ENCODE measurements around the gene ARMC2. TPM values are rescaled to one million over a fixed set of nuclear protein-coding genes. Genes with fewer than 3 reads are reported as not detected.
A peak's percentile ranks its signal among the peaks of the same experiment; 100 is the strongest.

ARMC2 gene
- total and polyA plus RNA-seq, 2 of the 8 experiments (the other 6 are each of a cell fraction or from before 2014, with no cell fraction given), result 1.6 to 4.4 TPM

DNA sequence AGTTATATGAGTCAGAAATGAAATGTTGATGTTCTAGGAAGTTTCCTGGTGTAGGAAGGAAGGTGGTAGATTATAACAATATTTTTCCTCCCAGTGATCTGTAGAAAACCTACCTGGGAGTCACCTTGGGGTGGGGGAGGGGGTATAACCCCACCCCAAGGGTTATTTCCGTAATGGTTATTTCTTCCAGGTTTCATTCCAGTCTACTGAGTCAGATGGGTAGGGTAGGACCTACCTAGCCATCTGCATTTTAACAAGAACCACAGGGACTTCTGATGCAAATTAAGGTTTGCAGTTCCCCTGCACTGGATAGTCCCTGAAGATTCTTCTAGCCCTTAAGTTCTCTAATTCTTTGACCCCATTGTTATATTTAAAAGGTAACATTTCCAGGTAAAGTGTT, 88.9 kb downstream of the ARMC2 start:
- Histone ChIP-seq H3K4ac (replicated peaks; ENCODE audit: insufficient read length, low read depth, low read length) (no peak overlapping the region), H2AK5ac (ENCODE audit: low read depth, low read length) (no peak overlapping the region), H3K36me3 (ENCODE audit: control insufficient read depth in 2 of 4, insufficient read depth in 4 of 4, low read length in 3 of 4) (no peaks in the 10 kb centered on the region), H2BK120ac (replicated peaks; ENCODE audit: low read depth, low read length) (no peak overlapping the region), H2AFZ (ENCODE audit: low read length) (no peak overlapping the region), H2BK5ac (ENCODE audit: low read depth, low read length) (no peak overlapping the region), H3K4me2 (ENCODE audit: insufficient read depth in 1 of 2, low read depth in 2 of 2, low read length in 2 of 2) (peak overlapping the region in 1 of 2 experiments; percentile 22; a peak in 1 of 4 replicates), H4K91ac (replicated peaks; ENCODE audit: insufficient read length, low read length) (no peak overlapping the region), H3K79me1 (ENCODE audit: low read depth, low read length) (no peaks in the 10 kb centered on the region), H3K14ac (ENCODE audit: insufficient read length) (no peak overlapping the region), H2BK20ac (ENCODE audit: low read length) (no peak overlapping the region), H2BK12ac (ENCODE audit: low read depth, low read length) (no peak overlapping the region), H3K9ac (replicated peaks in 1 of 4; ENCODE audit: extremely low read depth in 1 of 4, low read depth in 3 of 4, low read length in 3 of 4) (no peak overlapping the region), H3K4me1 (replicated peaks in 1 of 4; ENCODE audit: control insufficient read depth in 3 of 4, insufficient read depth in 4 of 4, low read length in 3 of 4) (peaks cover 0 to 3% (median under 1%) of the 10 kb centered on the region in 4 experiments; a peak in 4 of 7 replicates), H3K27ac (ENCODE audit: low read depth, low read length) (no peak overlapping the region), H4K8ac (ENCODE audit: extremely low read depth, insufficient read depth, low read length) (no peak overlapping the region), H3K56ac (replicated peaks; ENCODE audit: insufficient read length, low read depth, low read length) (no peak overlapping the region), H2BK15ac (ENCODE audit: low read length) (no peak overlapping the region), H4K20me1 (replicated peaks in 1 of 2; ENCODE audit: control insufficient read depth in 1 of 2, insufficient read depth in 2 of 2, low read length in 2 of 2) (no peaks in the 10 kb centered on the region), H3K18ac (ENCODE audit: extremely low read depth, low read length) (no peak overlapping the region), H3K23me2 (ENCODE audit: low read depth, low read length) (no peaks in the 10 kb centered on the region), H3K27me3 (replicated peaks in 1 of 4; ENCODE audit: control insufficient read depth in 3 of 4, extremely low read depth in 1 of 4, insufficient read depth in 3 of 4, low read length in 3 of 4) (no peaks in the 10 kb centered on the region), H3K79me2 (ENCODE audit: control insufficient read depth in 1 of 2, insufficient read depth in 2 of 2, low read length in 2 of 2) (no peaks in the 10 kb centered on the region), H3K23ac (ENCODE audit: insufficient read length) (no peak overlapping the region), H3K4me3 (ENCODE audit: extremely low read depth in 1 of 4, insufficient read depth in 2 of 4, low read depth in 3 of 4, low read length in 4 of 4) (peak overlapping the region in 1 of 4 experiments; percentile 28; a peak in 1 of 8 replicates), H4K5ac (ENCODE audit: insufficient read length, low read depth, low read length) (no peak overlapping the region), H3K9me3 (ENCODE audit: insufficient read depth in 2 of 2, low read depth in 1 of 2, low read length in 1 of 2) (no peaks in the 10 kb centered on the region)
- WGBS, 2 experiments (ENCODE audit: extremely low coverage in 1 of 2, insufficient coverage in 1 of 2, insufficient read length in 1 of 2, insufficient replicate concordance in 2 of 2, low coverage in 1 of 2, low lambda C conversion rate in 2 of 2, missing lambda C conversion rate in 1 of 2), result 29% methylated on average over 1 of the region's 1 CpG; no CpG with 5 or more reads in 1 of the 2 experiments
- FAIRE-seq (no peak), DNase-seq (ENCODE audit: low read depth in 1 of 2, low spot score in 2 of 2) (no peak)
- POLR2A ChIA-PET (ENCODE audit: partially characterized antibody), result no interaction called here
- CTCF ChIA-PET (ENCODE audit: partially characterized antibody), result interaction anchor here (1.0 kb wide), 1 partner anchor 31 kb away, joined by 4 read pairs; no protein-coding TSS in a partner anchor
- TF ChIP-seq TCF12 (IDR thresholded peaks at IDR 0.05; ENCODE audit: low read depth, low read length) (no peak), SAP30 (IDR thresholded peaks at IDR 0.05; ENCODE audit: insufficient read depth, insufficient replicate concordance, low read length) (no peak), TAF7 (optimal IDR thresholded peaks at IDR 0.05; ENCODE audit: borderline replicate concordance, low read depth, low read length) (no peak), CTBP2 (IDR thresholded peaks at IDR 0.05; ENCODE audit: borderline replicate concordance, insufficient read depth, insufficient read length, low read length) (no peak), POLR2A (IDR thresholded peaks at IDR 0.05; ENCODE audit: control extremely low read depth in 1 of 2, low read depth in 2 of 2, low read length in 2 of 2) (no peak), CHD2 (IDR thresholded peaks at IDR 0.05; ENCODE audit: low read length) (no peak), EZH2 (IDR thresholded peaks at IDR 0.05; ENCODE audit: low read depth, low read length, severe bottlenecking) (no peak), CEBPB (IDR thresholded peaks at IDR 0.05; ENCODE audit: low read depth, low read length) (no peak)

All from H1 (cell line).